ENCODE data around the gene LCT.
A peak's percentile ranks its signal among the peaks of the same experiment; 100 is the strongest.
"Not testable (repeated sequence)": the region's sequence is repeated elsewhere in the genome, so short reads cannot be mapped to it uniquely, and the experiment has no call there.

Gene LCT

GRCh38 chr2:135836596-135837270, at the start of gene LCT:
Gene LCT (minus strand): TSS chr2:135837184. CDS start chr2:135837169, 15 bp downstream.
- DNase-seq (ENCODE audit: low read depth in 1 of 2, low spot score in 1 of 2) = no peak

- no peak for DNase-seq (ENCODE audit: low read depth in 1 of 2, low spot score in 1 of 2)
Observed at GRCh38 chr2:135885709-135886108, 48.7 kb upstream of the LCT start.

- DNase-seq (ENCODE audit: low read depth in 1 of 2, low spot score in 1 of 2) = no peak
Observed at GRCh38 chr2:135882415-135882814, 45.4 kb upstream of the LCT start.

GRCh38 chr2:135876770-135877169, 39.8 kb upstream of the LCT start:
- not testable (repeated sequence) for DNase-seq (ENCODE audit: low read depth in 1 of 2, low spot score in 1 of 2)

GRCh38 chr2:135876066-135876711, 39.2 kb upstream of the LCT start, which contains the start of gene MCM6:
Gene MCM6 (minus strand): TSS chr2:135876443. CDS start chr2:135876365, 78 bp downstream.
- peak; percentile 94 for DNase-seq (ENCODE audit: low read depth in 1 of 2, low spot score in 1 of 2)

- DNase-seq (ENCODE audit: low read depth in 1 of 2, low spot score in 1 of 2) = peak; percentile 32 to 56
Observed at GRCh38 chr2:135875491-135876065, 38.6 kb upstream of the LCT start.

GRCh38 chr2:135874777-135875365, 37.9 kb upstream of the LCT start:
- DNase-seq (ENCODE audit: low read depth in 1 of 2, low spot score in 1 of 2) = no peak

GRCh38 chr2:135870571-135870970, 33.6 kb upstream of the LCT start:
- no peak for DNase-seq (ENCODE audit: low read depth in 1 of 2, low spot score in 1 of 2)

GRCh38 chr2:135863233-135863632, 26.2 kb upstream of the LCT start:
- no peak for DNase-seq (ENCODE audit: low read depth in 1 of 2, low spot score in 1 of 2)

GRCh38 chr2:135862718-135863117, 25.7 kb upstream of the LCT start:
- DNase-seq (ENCODE audit: low read depth in 1 of 2, low spot score in 1 of 2) = no peak

GRCh38 chr2:135853401-135853800, 16.4 kb upstream of the LCT start:
- DNase-seq (ENCODE audit: low read depth in 1 of 2, low spot score in 1 of 2) = no peak

- no peak for DNase-seq (ENCODE audit: low read depth in 1 of 2, low spot score in 1 of 2)
Observed at GRCh38 chr2:135851858-135852257, 14.9 kb upstream of the LCT start.

- no peak for DNase-seq (ENCODE audit: low read depth in 1 of 2, low spot score in 1 of 2)
Observed at GRCh38 chr2:135850892-135851668, 14.1 kb upstream of the LCT start.

GRCh38 chr2:135849087-135849486, 12.1 kb upstream of the LCT start:
- no peak for DNase-seq (ENCODE audit: low read depth in 1 of 2, low spot score in 1 of 2)

GRCh38 chr2:135845997-135846396, 9.0 kb upstream of the LCT start:
- DNase-seq (ENCODE audit: low read depth in 1 of 2, low spot score in 1 of 2) = no peak

- DNase-seq (ENCODE audit: low read depth in 1 of 2, low spot score in 1 of 2) = no peak
Observed at GRCh38 chr2:135845257-135845656, 8.3 kb upstream of the LCT start.

- DNase-seq (ENCODE audit: low read depth in 1 of 2, low spot score in 1 of 2) = no peak
Observed at GRCh38 chr2:135844301-135844895, 7.4 kb upstream of the LCT start.

- no peak for DNase-seq (ENCODE audit: low read depth in 1 of 2, low spot score in 1 of 2)
Observed at GRCh38 chr2:135843671-135844070, 6.7 kb upstream of the LCT start.

GRCh38 chr2:135840601-135841000, 3.6 kb upstream of the LCT start:
- DNase-seq (ENCODE audit: low read depth in 1 of 2, low spot score in 1 of 2) = no peak

GRCh38 chr2:135839713-135840112, 2.7 kb upstream of the LCT start:
- DNase-seq (ENCODE audit: low read depth in 1 of 2, low spot score in 1 of 2) = no peak

GRCh38 chr2:135838502-135838901, 1.5 kb upstream of the LCT start:
- DNase-seq (ENCODE audit: low read depth in 1 of 2, low spot score in 1 of 2) = no peak
